ENCODE results near the gene ARID3A. TPM values are rescaled to one million over a fixed set of nuclear protein-coding genes. Genes with fewer than 3 reads are reported as not detected.

ARID3A gene
- total RNA-seq, 1 experiment from 2014 or later = 28.9 TPM

- TF ChIP-seq SIN3A (IDR thresholded peaks at IDR 0.05; ENCODE audit: borderline replicate concordance, insufficient read depth, low read depth, low read length) (no peak), TCF7L2 (IDR thresholded peaks at IDR 0.05; ENCODE audit: low read depth, low read length) (no peak), REST (IDR thresholded peaks at IDR 0.05; ENCODE audit: insufficient read depth in 1 of 2, low read depth in 2 of 2, low read length in 1 of 2) (no peak), POLR2AphosphoS5 (IDR thresholded peaks at IDR 0.05; ENCODE audit: low read depth, low read length) (no peak)
- TF ChIP-seq, protein P1, sequence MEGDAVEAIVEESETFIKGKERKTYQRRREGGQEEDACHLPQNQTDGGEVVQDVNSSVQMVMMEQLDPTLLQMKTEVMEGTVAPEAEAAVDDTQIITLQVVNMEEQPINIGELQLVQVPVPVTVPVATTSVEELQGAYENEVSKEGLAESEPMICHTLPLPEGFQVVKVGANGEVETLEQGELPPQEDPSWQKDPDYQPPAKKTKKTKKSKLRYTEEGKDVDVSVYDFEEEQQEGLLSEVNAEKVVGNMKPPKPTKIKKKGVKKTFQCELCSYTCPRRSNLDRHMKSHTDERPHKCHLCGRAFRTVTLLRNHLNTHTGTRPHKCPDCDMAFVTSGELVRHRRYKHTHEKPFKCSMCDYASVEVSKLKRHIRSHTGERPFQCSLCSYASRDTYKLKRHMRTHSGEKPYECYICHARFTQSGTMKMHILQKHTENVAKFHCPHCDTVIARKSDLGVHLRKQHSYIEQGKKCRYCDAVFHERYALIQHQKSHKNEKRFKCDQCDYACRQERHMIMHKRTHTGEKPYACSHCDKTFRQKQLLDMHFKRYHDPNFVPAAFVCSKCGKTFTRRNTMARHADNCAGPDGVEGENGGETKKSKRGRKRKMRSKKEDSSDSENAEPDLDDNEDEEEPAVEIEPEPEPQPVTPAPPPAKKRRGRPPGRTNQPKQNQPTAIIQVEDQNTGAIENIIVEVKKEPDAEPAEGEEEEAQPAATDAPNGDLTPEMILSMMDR (IDR thresholded peaks at IDR 0.05) = no peak
- DNase-seq (ENCODE audit: low read depth, low spot score) (no peak), ATAC-seq (no peak)
- POLR2A ChIA-PET = no interaction called here
- Histone ChIP-seq H3K4me1 (ENCODE audit: control insufficient read depth, insufficient read depth, low read length) (peaks cover 3% of the 10 kb centered on the region; the same call in 1 of the 2 replicates), H3K27ac (ENCODE audit: low read length) (no peak overlapping the region), H3K4me3 (ENCODE audit: low read depth in 2 of 2, low read length in 2 of 2) (peak overlapping the region; percentile 23 to 30), H3K36me3 (ENCODE audit: control insufficient read depth, insufficient read depth, low read length) (no peaks in the 10 kb centered on the region; the same call in 1 of the 2 replicates), H3K9me3 (ENCODE audit: control insufficient read depth, insufficient read depth, low read depth, low read length) (no peaks in the 10 kb centered on the region), H3K27me3 (ENCODE audit: control insufficient read depth, insufficient read depth, low read length) (no peaks in the 10 kb centered on the region)
- CTCF ChIA-PET = no interaction called here
- in situ Hi-C loops (cut with HindIII; ENCODE audit: low pct_unique_long_range_greater_than_20kb, low sequenced_read_pairs) = no loop called here
- BruUV-seq (replicated peaks) = no TSS peak
- intact Hi-C loops (cut with micrococcal nuclease; ENCODE audit: unreplicated experiment) = loop anchor here (10.0 kb wide), 1 partner anchor 137 kb away; no protein-coding TSS in a partner anchor
Measured at GRCh38 chr19:911197-912033, 14.4 kb upstream of the ARID3A start.

DNA sequence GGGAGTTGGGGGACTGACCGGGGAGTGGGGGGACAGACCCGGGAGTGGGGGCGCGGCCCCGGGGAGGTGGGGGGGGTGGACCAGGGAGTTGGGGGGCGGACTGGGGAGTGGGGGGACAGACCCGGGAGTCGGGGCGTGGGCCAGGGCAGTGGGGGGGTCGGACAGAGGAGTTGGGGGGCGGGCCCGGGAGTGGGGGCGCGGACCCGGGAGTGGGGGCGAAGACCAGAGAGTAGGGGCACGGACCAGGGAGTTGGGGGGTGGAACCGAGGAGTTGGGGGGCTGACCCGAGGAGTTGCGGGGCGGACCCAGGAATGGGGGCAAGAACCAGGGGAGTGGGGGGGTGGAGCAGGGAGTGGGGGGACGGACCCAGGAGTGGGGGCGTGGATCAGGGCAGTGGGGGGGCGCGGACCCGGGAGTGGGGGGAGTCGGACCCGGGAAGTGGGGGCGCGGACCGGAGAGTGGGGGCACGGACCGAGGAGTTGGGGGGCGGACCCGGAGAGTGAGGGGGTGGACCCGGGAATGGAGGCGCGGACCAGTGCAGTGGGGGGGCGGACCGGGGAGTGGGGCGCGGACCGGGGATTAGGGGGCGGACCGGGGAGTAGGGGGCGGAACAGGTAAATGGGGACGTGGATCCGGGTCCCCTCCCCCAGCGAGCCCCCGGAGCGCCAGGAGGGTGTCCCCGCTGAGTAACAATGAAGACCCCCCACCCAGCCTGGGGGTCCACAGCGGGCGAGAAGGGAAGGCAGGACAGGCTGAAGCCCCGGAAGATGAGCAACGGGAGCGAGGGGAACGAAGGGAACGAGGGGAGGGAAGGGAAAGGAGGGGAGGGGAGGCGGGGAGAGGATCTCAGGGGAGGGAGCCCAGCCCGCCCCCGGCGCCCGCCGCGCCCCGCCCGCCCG lies 13.4 kb upstream of the ARID3A start:
- Histone ChIP-seq H3K27me3 (ENCODE audit: control insufficient read depth, insufficient read depth, low read length) (no peaks in the 10 kb centered on the region), H3K27ac (ENCODE audit: low read length) (no peak overlapping the region), H3K4me3 (ENCODE audit: low read depth in 2 of 2, low read length in 2 of 2) (peak overlapping the region; percentile 57 to 63), H3K36me3 (ENCODE audit: control insufficient read depth, insufficient read depth, low read length) (no peaks in the 10 kb centered on the region; the same call in 1 of the 2 replicates), H3K4me1 (ENCODE audit: control insufficient read depth, insufficient read depth, low read length) (peaks cover 3% of the 10 kb centered on the region; the same call in 1 of the 2 replicates), H3K9me3 (ENCODE audit: control insufficient read depth, insufficient read depth, low read depth, low read length) (no peaks in the 10 kb centered on the region)
- DNase-seq (ENCODE audit: low read depth, low spot score) (no peak), ATAC-seq (peak; percentile 60)
- intact Hi-C loops (cut with micrococcal nuclease; ENCODE audit: unreplicated experiment) = loop anchor here (10.0 kb wide), 1 partner anchor 138 kb away; no protein-coding TSS in a partner anchor
- in situ Hi-C loops (cut with HindIII; ENCODE audit: low pct_unique_long_range_greater_than_20kb, low sequenced_read_pairs) = no loop called here
- BruUV-seq (replicated peaks) = no TSS peak
- TF ChIP-seq POLR2AphosphoS5 (IDR thresholded peaks at IDR 0.05; ENCODE audit: low read depth, low read length) (no peak), SIN3A (IDR thresholded peaks at IDR 0.05; ENCODE audit: borderline replicate concordance, insufficient read depth, low read depth, low read length) (no peak), TCF7L2 (IDR thresholded peaks at IDR 0.05; ENCODE audit: low read depth, low read length) (no peak), REST (IDR thresholded peaks at IDR 0.05; ENCODE audit: insufficient read depth in 1 of 2, low read depth in 2 of 2, low read length in 1 of 2) (no peak)
- TF ChIP-seq, protein P1 (IDR thresholded peaks at IDR 0.05) = no peak
- POLR2A ChIA-PET = no interaction called here
- CTCF ChIA-PET = no interaction called here

Measured in Panc1 (cell line).